ENCODE results near the gene SOX13.

Gene SOX13

GRCh38 chr1:204108312-204109141 is 35.6 kb downstream of the SOX13 start:
- no peak for DNase-seq

DNA sequence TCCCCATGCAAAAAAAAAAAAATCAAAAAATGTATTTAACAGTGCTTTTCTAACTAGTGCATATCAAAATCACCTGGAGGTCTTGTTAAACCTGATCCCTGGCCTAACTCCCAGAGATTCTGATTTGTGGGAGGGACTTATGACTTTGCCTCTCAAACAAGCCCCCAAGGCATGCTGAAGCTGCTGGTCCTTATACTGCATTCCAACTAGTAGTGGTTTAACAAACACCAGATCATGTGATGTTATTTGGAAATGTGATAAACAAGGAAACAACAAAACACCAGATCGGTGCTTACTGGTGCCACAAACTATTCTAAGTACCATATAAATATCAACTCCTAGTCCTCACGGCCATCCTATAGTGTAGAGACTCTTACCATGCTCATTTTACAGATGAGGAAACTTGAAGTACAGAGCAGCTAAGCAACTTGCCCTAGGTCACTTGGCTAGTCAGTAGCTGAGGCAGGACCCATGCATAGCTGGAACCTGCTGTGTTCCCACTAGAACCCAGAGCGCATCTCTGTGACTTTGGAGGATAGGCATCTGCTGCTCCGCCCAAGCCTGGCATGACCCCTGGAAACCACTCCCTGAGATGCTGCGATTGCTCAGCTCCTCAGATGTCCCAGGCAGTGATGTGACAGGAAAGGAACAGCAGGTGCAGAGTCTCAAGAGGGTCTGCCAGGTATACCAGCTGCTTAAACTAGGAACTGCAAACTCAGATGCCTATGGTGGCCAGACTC is 38.1 kb downstream of the SOX13 start:
- DNase-seq: no peak

GRCh38 chr1:204112876-204113730 is 40.2 kb downstream of the SOX13 start:
- DNase-seq: no peak

DNA sequence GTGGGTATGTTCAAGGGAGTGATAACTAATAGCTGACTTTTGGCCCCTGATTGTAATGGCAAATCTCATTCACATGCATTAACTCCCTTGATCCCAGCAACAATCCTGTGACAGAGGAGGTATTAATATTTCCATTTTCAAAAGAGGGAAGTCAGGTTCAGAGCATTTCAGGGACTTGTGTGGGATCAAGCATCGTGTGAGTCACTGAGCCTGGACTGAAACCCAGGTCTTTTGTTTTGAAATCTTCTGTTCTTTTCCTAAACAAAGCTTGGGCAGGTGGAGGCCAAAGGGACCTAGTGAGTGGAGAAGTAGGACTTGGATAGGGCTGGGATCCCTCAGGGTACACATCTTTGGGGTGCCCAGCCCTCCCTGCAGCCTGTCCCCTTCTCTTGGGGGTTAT is 41.0 kb downstream of the SOX13 start:
- DNase-seq: no peak

DNA sequence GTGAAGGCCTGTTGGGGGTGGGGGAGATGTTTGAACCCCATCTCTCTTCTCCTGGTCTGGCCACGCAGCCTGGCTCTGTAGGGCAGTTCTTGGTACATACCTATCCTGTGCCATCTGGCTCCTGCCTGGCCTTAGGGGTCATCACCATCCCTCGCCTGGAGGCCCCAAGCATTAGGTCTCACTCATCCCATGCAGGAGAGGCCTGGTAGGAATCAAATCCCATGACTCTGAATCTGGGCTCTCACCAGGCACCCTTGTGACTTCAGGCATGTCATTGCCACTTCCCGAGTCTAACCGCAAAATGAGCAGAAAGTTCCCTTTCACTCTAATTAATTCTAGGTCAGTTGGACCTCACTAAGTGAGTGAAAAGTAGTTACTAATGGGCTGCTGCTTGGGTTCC is 41.7 kb downstream of the SOX13 start:
- DNase-seq: no peak

DNA sequence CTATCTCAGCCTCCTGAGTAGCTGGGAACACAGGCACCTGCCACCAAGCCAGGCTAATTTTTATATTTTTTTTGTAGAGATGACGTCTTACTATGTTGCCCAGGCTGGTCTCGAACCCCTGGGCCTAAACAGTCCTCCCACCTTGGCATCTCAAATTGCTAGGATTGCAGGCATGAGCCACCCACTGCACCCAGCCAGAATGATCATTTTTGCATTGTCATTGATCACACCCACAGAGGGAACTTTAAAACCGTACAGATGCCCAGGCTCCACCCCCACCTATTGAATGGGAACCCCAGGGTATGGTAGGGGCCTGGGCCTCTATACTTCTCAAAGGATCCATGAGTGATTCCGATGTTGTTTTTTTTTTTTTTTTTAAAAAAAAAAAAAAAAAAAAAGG is 42.2 kb downstream of the SOX13 start:
- no peak for DNase-seq

DNA sequence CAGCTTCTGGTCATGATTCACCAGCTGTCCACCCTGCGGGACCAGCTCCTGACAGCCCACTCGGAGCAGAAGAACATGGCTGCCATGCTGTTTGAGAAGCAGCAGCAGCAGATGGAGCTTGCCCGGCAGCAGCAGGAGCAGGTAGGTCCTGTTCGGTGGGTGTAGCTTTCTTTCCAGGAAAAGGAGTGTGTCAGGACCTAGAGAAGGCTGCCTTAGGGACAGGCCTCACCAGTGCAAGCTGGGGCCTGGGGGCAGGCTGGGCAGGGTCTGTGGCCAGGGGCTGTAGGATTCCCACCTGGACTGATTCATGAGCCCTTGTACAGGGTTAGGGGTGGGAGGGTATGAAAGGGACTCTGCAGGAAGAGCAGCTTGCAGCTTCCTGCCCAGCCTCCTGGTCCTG is 43.6 kb downstream of the SOX13 start:
- no peak for DNase-seq

DNA sequence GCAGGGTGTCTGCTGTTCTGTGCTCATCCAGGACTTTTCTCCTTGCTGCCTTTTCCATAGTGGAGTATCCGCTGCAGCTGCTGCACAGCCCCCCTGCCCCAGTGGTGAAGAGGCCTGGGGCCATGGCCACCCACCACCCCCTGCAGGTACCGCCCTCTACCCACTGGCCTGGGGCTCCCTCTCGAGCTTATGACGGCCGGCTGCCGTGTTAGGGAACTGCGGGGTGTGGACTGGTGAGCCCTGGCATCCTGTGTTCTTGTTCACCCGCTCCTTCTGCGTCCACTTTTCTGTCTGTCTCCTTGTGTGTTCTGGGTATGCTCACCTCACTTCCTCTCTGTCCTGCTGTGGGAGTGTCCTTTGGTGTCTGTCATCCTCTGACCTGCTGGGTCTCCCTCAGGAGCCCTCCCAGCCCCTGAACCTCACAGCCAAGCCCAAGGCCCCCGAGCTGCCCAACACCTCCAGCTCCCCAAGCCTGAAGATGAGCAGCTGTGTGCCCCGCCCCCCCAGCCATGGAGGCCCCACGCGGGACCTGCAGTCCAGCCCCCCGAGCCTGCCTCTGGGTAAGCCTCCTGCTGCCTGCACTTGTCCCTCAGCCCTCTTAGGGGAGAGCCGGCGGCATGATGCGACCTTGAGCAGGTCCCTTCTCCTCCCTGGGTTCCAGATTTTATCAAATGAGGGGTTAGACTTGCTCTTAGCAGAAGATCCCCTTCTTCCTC is 49.1 kb downstream of the SOX13 start:
- DNase-seq: no peak

GRCh38 chr1:204123376-204123775 is 50.5 kb downstream of the SOX13 start:
- DNase-seq: no peak

DNA sequence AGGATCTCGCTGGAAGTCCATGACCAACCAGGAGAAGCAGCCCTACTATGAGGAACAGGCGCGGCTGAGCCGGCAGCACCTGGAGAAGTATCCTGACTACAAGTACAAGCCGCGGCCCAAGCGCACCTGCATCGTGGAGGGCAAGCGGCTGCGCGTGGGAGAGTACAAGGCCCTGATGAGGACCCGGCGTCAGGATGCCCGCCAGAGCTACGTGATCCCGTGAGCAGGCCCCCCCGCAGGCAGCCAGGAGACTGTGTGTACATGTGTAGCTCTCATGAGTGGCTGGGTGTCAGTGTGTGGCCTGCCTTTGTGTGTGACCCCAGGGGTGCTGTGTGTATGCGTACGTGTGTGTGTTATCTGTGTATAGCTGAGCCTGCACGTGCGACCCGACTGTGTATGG is 51.7 kb downstream of the SOX13 start:
- DNase-seq: no peak

DNA sequence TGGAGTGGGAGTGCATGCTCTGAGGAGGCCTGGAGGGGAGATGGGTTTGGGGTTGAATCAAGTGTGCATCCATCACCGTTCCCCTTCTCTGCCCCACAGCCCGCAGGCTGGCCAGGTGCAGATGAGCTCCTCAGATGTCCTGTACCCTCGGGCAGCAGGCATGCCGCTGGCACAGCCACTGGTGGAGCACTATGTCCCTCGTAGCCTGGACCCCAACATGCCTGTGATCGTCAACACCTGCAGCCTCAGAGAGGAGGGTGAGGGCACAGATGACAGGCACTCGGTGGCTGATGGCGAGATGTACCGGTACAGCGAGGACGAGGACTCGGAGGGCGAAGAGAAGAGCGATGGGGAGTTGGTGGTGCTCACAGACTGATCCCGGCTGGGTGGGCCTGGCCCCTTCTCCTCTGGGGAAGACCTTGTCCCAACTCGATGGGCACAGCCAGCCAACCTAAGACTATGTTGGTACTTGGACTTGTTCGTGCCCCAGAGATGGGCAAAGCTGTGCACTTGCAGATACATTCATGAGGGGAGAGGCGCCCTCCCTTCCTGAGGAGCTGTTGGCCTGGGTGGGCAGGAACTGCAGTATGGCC is 52.9 kb downstream of the SOX13 start:
- no peak for DNase-seq

GRCh38 chr1:204126386-204126785 is 53.5 kb downstream of the SOX13 start:
- DNase-seq: no peak

- DNase-seq: no peak
Measured at GRCh38 chr1:204126956-204127355, 54.0 kb downstream of the SOX13 start.

GRCh38 chr1:204127597-204128242 is 54.8 kb downstream of the SOX13 start:
- DNase-seq: peak; percentile 31

DNA sequence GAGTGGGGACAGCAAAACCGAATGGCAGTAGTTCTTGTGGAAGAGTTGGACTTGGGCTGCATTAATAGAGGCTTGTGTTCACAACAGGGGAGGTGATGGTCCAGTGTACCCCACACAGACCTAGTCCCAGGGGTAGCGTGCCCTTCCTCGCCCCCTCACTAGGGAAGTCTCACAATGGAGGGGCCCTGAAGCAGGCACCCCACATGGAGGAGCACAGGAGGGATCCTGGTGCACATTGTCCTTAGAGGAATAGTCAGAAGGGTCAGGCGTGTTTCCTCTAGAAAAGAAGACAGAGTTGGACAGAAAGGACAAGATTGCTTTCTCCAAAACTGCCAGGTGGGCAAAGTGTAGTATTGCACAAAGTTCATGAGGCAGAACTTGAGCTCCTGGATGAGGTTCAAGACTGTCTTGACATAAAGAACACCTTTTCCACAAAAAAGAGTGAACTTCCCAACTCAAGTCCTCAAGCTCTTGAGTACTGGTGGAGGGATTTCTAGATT is 55.6 kb downstream of the SOX13 start:
- DNase-seq: no peak

DNA sequence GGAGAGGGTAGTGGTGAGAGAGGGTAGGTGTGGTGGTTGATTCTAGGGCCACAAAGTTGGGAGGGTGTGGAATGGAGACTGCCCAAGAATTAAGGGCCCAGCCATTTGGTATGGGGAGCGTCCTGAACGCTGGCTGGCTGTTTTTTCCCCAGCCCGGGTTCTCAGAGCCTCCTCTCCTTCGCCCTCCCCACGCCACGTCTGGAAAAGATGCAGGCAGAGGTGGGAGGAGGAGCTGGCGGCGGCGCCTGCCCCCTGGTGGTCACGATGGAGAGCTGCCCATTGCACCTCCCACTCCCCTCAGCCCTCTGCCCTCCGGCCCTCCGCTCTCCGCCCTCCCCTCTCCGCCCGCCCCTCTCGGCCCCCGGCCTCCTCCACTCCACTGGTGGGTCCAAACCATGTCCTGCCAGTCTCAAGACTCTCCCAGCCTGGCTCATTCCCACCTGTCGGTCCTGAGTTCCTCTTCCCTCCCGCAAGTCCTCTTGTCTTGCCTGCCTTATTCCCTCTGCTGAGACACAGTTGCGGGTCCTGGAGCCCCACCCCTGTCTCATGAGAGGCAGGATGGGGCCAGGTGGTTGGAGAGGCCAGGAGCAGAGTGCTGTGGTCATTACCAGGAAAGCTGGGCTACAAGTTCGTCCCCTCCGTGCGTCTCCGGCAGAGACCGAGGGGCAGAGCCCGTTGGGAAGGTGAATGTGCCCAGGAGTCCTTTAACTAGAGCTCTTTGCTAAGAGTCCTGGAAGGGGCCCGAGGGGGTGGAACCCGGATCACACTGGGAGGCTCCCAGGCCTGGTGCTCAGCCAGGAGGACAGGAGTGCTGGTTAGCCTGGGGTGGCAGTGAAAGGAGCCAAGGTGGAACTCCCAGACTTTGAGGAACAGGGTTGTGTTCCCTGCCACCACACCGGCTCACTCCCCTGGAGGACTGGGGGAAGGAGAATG is 56.3 kb downstream of the SOX13 start:
- peak; percentile 34 for DNase-seq

DNA sequence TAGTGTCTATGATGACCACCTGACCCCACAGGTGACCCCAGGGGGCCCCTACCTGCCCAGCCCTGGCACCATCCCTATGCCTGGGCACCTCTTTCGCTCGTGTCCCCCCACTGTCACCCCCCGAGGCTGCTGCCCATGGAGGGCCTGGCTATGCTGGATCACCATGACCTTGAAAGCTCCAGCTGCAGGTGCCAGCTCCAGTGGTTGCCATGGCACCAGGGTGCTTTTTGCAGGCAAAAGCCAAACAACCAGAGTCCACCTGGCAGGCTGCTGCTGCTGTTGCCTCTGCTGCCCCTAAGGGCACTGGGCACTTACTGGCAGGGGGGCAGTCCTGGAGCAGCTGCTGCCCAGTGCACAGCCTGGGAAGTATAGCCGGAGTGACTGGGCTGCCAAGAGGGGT is 57.3 kb downstream of the SOX13 start:
- DNase-seq: no peak

GRCh38 chr1:204130981-204131892 is 58.3 kb downstream of the SOX13 start:
- no peak for DNase-seq

DNA sequence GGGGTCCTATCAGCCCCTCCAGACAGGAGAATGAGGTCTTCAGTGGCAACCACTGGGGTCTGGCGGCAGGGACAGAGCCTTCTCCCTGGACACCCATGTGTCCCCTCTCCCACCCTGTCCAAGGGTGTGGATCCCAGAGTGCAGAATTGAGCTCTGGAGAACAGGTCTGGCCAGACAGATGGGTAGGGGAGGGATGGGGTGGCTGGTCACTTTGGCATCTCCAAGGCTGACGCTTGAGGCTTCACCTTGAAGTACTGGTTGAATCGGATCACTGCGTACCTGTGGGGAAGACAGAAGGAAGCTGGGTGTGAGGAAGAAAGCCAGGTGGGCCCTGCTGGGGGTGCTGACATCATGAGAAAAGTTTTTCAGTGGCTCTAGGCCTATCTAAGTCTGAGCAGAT is 59.1 kb downstream of the SOX13 start:
- no peak for DNase-seq

All from NCI-H187 treated with DMSO at 0.1 percent for 48 hours (cell line).